GM19351 (cell line): ENCODE data around the gene ASS1.

ENCODE experiments used
- ATAC-seq: cut with Tn5 transposase; IDR thresholded peaks from one replicate; pipeline ENCODE4 v1.9.1; 2021; ENCODE audit warnings: mild to moderate bottlenecking, moderate library complexity; ENCODE audit not compliant: unreplicated experiment

Gene ASS1

DNA sequence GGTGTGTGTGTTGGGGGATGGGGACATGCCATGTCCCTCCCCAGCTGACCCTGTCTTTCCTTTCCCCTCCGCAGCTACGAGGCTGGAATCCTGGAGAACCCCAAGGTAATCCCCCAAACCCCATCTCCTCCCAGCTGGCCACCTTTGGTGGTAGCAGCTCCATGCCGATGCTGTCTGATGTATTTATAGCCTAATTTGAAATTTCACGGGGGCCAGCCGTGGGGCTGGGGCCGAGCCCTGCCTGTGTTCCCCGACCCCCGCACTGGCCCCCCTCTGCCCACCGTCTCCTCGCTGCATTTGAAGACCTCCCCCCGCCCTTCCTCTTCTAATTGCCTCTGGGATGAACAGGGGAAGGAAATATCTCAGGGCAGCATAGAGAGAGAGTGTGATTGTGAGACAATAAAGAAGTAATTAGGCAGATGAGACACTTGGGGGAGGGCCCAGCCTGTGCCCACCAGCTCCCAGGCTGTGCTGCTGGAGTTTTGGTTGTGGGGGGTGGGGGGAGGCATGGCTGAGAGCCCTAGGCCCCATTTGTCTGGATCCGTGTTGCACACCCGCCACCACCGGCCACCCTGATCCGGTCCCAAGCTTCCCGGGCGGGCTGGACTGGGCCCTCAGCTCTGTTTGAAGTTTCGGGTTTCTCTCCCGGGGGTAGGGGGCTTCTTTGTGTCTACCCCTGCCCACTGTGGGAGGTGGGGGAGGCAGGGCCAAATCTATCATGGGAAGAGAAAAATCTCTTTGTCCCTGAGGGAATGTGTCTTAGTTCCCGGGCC, 26.8 kb downstream of the ASS1 start:
- no peak for ATAC-seq

DNA sequence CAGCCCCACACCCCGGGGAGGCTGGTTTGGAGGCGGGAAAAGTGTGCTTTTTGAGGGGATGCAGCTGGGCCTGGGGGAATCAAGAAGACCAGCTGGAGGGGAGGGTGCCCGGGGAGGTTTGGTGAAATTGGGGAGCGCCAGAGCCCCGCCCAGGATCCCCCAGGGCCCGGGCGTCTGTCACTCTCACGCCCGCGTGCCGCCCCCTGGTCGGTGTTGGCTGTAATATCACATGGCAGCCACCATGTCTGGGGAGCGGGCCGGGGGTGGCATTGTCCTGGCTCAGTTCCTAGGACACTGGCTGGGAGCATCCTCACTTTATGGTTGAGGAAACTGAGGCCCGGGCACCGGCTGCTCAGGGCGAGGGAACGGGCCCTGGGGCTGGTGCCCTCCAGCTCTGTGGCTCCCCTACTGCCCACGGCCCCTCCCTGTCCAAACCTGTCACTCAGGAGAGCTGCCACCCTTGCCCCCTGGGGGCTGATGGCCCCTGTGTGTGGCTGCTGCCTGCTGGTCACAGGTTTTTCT, 27.5 kb downstream of the ASS1 start:
- ATAC-seq = no peak

DNA sequence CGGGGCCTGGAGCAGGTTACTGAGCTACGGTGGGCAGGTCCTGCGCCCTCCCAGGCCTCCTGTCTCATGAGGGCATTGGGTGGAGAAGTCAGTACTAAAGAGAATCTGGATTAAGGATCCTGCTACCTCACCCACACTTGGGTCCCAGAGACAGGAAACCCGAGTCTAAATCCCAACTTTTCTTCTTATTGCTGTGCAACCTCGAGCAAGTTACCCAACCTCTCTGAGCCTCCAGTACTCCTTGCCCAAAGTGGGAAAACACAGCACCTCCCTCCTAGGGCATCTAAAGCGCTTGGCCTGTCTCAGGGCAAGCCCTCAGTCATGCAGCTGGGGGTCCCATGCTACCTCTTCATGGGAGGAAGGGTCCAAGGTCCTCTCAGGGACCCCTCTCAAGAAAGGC, 28.2 kb downstream of the ASS1 start:
- no peak for ATAC-seq

- ATAC-seq = no peak
Measured at GRCh38 chr9:130473566-130473965, 28.8 kb downstream of the ASS1 start.

- ATAC-seq = no peak
Measured at GRCh38 chr9:130474106-130474505, 29.3 kb downstream of the ASS1 start.

DNA sequence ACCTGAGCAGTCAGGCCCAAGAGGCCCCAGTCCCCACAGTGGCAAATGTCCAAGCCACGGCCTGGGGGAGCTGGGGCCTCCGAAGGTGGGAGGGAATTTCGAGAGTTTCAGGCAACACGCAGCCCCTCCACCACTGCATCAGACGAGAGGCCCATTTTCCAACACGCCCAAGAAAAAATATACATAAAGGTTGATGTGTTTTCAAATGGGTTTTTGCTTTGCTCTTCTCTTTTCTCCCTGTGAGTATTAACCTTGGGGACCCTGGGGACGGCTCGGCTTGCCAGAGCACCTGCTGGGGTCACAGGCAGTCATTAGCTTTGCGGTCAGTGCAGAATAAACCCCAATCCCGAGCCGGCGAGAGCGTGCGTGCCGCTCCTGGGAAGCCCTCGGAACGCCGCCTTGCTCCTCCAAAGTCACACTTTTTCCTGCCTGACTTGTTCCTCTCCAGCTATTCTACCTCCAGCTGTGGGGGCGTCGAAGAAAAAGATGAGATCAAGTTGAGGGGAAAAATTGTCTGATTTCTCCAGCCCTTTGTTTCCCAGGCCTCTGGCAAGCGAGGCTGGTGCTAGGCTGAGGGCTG, 31.5 kb downstream of the ASS1 start:
- ATAC-seq = no peak

DNA sequence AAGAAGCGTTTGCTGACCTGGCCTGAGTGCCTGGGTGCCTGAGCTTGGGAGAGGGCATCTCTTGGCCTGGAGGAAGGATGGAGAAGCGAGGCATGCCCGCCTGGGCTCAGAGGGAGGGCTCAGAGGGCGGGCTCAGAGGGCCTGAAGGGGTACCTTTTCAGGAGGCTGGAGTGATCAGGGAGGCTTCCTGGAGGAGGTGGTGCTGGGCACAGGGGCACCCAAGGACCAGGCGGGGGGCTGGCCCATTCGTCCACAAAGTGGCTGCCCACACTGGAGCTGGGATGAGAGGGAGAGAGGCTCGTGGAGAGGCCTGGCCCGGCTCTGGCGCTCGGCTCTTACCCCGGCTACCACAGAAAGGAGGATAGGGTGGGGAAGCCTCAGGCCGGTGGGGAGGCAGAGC, 32.8 kb downstream of the ASS1 start:
- ATAC-seq = no peak

- ATAC-seq = no peak
Measured at GRCh38 chr9:130478152-130478551, 33.4 kb downstream of the ASS1 start.

- no peak for ATAC-seq
Measured at GRCh38 chr9:130478736-130479575, 34.2 kb downstream of the ASS1 start.

- ATAC-seq = no peak
Measured at GRCh38 chr9:130479587-130479986, 34.8 kb downstream of the ASS1 start.

- ATAC-seq = no peak
Measured at GRCh38 chr9:130480673-130481072, 35.9 kb downstream of the ASS1 start.

DNA sequence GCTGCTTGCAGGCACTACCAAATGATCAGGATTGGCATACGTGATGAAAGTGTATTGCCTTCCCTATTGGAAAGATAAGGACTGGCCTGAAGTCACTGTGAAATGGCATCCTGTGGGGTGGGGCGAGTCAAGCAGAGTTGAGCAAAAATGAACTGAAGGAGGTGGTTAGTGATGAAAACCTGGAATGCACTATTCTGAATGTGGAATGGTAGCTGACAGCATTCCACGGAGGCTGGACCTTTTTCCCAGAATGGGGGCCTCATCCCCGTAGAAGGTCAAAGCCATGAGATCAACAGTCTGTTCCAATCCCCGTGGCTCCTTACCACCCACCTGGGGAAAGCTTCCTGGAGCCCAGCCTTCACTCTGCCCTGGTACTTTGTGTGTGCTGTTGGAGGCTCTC, 37.7 kb downstream of the ASS1 start:
- no peak for ATAC-seq

DNA sequence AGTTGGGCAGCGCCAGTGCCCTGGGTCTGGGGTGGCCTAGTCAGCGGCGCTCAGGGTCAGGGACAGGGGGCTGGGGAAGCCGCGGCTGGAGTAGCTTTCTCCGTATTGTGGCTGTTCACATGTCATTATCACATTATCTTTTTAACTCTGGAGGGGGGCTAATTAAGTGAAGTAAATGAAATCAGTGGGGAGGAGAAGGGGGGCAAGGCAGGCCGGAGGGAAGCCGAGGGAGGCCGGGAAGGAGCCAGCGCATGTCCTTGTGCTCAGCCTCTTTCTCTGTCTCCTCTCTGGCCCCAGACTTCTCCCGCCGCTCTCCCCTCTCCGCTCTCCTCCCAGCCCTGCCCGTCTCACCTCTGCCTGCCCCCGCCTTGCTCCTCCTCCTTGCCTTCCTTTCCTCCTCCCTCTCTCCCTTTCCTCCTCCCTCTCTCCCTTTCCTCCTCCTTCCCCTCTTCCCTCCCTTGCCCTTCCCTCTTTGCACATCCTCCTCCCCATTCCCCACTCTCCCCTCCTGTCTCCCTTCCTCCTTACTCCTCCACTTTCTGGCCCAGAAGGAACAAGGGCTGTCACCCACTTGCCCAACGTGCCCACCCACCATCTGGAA, 38.7 kb downstream of the ASS1 start:
- ATAC-seq = no peak

DNA sequence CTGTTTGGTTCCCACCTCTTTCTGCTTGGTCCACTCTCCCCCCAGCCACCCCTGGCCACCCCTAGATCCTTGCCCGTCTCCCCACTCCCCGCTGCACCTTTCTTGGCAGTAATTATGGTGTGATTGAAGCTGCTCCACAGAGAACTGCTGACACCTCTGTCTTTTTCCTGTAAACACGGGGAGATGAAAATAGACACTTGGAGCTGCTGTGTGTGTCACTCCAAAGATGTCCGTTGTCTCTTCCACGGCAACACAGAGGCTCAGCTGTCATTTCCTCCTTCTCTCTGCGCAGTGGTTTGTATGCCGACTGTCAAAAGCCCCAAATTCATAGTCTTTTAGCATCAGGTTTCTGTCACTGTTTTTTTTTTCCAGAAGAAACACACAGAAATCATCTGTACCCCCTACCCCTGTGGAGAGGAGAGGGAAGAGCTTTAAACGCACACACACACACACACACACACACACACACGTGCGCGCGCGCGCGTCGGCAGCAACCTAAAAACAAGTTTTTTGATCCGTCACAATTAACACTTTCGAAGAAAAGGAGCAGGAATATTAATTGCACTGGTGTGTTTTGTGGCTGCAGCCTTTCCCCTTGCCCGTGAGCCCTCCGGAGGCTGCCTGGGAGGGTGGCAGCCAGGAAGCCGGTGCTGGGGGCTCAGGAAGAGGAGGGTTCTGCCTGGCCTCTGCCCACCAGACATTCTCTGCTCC, 39.8 kb downstream of the ASS1 start:
- ATAC-seq = no peak

DNA sequence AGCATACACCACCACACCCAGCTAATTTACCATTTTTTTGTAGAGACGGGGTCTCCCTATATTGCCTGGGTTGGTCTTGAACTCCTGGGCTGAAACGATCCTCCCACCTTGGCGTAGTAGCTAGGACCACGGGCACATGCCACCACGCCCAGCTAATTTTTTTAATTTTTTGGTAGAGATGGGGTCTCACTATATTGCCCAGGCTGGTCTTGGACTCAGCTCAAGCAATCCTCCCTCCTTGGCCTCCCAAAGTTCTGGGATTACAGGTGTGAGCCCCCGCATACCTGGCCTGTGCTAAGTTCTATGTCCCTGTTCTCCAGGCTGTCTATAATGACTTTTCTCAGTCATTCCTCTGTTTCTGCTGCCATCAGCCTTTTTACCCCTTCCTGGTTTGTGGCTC, 41.3 kb downstream of the ASS1 start:
- no peak for ATAC-seq

- no peak for ATAC-seq
Measured at GRCh38 chr9:130487500-130487899, 42.7 kb downstream of the ASS1 start.

- no peak for ATAC-seq
Measured at GRCh38 chr9:130488621-130489330, 44.0 kb downstream of the ASS1 start.

DNA sequence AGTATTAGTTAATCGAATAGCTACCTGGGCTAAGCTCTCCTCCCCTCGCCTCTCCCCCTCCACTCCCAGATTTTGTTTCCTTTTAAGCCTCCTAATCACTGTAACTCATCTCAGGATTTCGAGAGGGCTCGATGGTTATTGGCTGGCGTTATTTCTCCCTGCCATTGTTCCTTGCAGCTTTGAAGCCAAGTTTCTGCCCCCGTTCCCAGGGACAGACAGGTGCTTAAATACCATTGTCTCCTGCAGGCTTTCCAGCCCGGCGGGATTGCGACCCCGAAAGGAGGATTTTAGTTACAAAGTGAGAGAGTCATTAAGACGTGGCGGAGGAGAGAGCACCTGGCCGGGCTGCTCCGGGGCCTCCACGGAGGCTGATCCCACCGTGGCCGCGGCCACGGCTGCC, 46.2 kb downstream of the ASS1 start:
- no peak for ATAC-seq

GRCh38 chr9:130491830-130492482, 47.2 kb downstream of the ASS1 start:
- ATAC-seq = no peak

DNA sequence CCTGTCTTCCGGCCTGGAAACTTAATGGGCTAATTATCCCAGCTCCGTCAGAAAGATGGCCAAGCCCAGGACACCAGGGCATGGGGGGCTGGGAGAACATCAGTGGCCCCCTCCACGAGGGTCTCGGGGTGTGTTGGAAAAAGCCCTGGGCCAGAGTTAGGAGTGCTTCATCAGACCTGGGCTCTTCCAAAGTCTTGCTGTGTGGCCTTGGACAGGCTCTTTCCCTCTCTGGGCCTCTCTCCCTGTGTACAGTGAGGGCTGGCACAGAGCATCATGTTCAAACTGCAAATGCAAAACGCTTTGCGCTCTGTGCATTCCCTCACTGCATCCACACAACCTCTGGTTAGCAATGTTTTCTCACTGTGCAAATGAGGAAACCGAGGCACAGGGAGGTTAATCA, 48.3 kb downstream of the ASS1 start:
- no peak for ATAC-seq
